Limb (tissue), 2 donors: ENCODE data around the gene MS4A5.

ENCODE experiments used
- DNase-seq, 2 donors: peaks; one replicate each; pipeline ENCODE4 v3.0.0-alpha.2; 2016; ENCODE audit errors: extremely low spot score in 2 of 2

The MS4A5 gene

DNA sequence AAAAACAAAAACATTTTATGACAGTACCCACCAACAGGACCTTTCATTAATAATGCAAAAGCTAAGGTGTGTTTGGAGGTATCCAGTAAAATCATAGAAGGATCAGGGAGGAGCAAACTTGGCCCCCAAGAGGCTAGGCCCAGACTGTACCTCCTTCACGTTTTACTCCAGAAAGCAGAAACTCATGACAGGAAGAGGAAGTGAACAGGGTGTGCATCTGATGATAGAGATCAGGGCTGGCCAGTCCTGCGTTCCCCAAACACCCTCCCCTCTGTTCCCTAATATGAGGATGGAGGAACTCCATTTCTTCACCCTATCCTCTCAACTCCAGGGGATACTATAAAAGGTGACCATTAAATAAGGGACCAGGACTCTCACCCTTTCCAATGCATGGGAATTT is 53.0 kb downstream of the MS4A5 start:
- DNase-seq, result no peak

DNA sequence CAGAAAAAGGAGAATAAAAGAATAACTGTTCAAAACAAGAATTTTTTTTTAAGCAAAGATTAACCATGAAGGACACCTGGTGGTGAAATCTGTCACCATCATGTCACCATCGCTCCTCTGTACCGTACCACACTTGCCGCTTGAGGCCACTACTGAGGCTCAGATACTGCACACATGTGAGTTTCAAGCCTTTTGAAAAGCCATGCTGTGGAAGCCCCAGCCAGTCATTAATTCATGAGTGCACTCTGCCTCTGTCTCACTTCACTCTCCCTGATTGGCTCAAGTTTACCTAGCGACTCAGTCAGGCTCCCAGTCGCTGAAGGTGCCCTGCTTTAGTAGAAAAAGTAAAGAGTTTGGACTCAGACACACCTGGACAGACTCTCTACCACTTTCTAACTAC is 56.6 kb downstream of the MS4A5 start:
- no peak for DNase-seq

- DNase-seq, result no peak
Measured at GRCh38 chr11:60492488-60493009, 63.2 kb downstream of the MS4A5 start, which contains the start of gene MS4A12. Gene MS4A12 (plus strand): TSS chr11:60492778. CDS start chr11:60497319, 4,541 bp downstream.

DNA sequence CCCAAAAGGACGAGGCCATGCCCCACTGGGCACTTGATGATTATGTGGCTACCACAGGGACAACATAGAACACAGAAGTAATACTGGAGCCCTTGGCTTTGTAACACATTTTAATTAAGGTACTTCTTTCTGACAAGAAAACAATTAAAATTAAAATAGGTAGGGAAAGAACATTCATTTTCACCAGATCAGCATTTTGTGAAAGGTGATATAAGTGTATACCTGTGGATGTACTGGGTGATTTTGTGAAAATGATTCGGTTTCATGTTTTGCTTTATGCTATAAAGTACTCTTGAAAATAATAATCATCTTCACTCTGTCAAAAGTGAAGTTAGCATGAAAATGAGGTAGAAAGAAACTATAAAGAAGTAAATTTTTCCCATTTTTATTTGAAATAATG is 64.1 kb downstream of the MS4A5 start:
- DNase-seq, result no peak
